Measurements from ENCODE around the gene RRAGA. TPM values are rescaled to one million over a fixed set of nuclear protein-coding genes. Genes with fewer than 3 reads are reported as not detected.

The RRAGA gene
- 18.5 and 28.6 TPM in 2 replicates for total RNA-seq (2011; cell fraction: chromatin; rRNA removed; ENCODE audit: low replicate concordance)
- total RNA-seq (2011; cell fraction: nucleolus; rRNA removed), result 23.0 and 25.2 TPM in 2 replicates
- 21.9 and 25.4 TPM in 2 replicates for total RNA-seq (2011; cell fraction: nucleoplasm; rRNA removed)
- total RNA-seq (2014; rRNA removed) (9.8 and 15.5 TPM in 2 replicates), total RNA-seq (2014; rRNA removed; fragmentation: Illumina TruSeq; extraction: Trizol) (18.8 and 20.8 TPM in 2 replicates), total RNA-seq (2015; rRNA removed; fragmentation: Illumina TruSeq; extraction: Trizol) (15.6 and 17.4 TPM in 2 replicates), total RNA-seq (2021) (30.7 TPM in 2 replicates), polyA plus RNA-seq (2011; rRNA removed) (31.1 and 44.7 TPM in 2 replicates), polyA plus RNA-seq (2014; fragmentation: Illumina TruSeq; extraction: Trizol) (25.3 and 27.1 TPM in 2 replicates), polyA plus RNA-seq (2014; fragmentation: Nextera tagmentation; extraction: Ambion mirVana) (1 to 10 TPM; 6.0 to 7.7 TPM), polyA plus RNA-seq (2014; rRNA removed) (25.5 and 29.2 TPM in 2 replicates), polyA minus RNA-seq (2011; rRNA and poly(A)+ RNA removed) (23.0 and 32.2 TPM in 2 replicates), Bru-seq, nascent RNA (percentile 83 among the genes with signal in this experiment), BruChase-seq, experiment 1, labeled RNA remaining after a 2-hour chase (percentile 81 among the genes with signal in this experiment), BruChase-seq, experiment 2, labeled RNA remaining after a 6-hour chase (percentile 90 among the genes with signal in this experiment)
- polyA plus RNA-seq (2011; cell fraction: cytosol; rRNA removed), result 28.2 and 31.7 TPM in 2 replicates
- polyA plus RNA-seq (2011; cell fraction: nucleus; rRNA removed), result 18.2 and 19.0 TPM in 2 replicates
- 32.0 and 35.9 TPM in 2 replicates for polyA plus RNA-seq (2012)
- 16.5 and 19.2 TPM in 2 replicates for polyA minus RNA-seq (2011; cell fraction: cytosol; rRNA and poly(A)+ RNA removed)
- polyA minus RNA-seq (2011; cell fraction: nucleus; rRNA and poly(A)+ RNA removed), result 9.8 and 18.4 TPM in 2 replicates
- long read RNA-seq, experiment 1, transcript RRAGA-201 (1 exons, 1,589 nt), result major isoform, 166 of 166 reads
- long read RNA-seq, experiment 1, partial matches to known transcripts, result 0 of 166 reads
- long read RNA-seq, experiment 1, other reads (novel, unspliced or antisense), result 0 of 166 reads
- long read RNA-seq, experiment 2, transcript RRAGA-201 (1 exons, 1,589 nt), result major isoform, 46 of 46 reads
- long read RNA-seq, experiment 2, partial matches to known transcripts, result 0 of 46 reads
- long read RNA-seq, experiment 2, other reads (novel, unspliced or antisense), result 0 of 46 reads
- long read RNA-seq, experiment 3, transcript RRAGA-201 (1 exons, 1,589 nt), result major isoform, 61 of 61 reads
- long read RNA-seq, experiment 3, partial matches to known transcripts, result 0 of 61 reads
- long read RNA-seq, experiment 3, other reads (novel, unspliced or antisense), result 0 of 61 reads

- no TSS peak for BruUV-seq (replicated peaks)
- ChIA-PET POLR2A (interaction anchor here (0.7 to 1.2 kb wide), 5 partner anchors 15 to 408 kb away, joined by 3 to 5 read pairs (median 3); no protein-coding TSS in a partner anchor), CTCF (ENCODE audit: low intra/inter-chr PET ratio) (no interaction called here)
- Histone ChIP-seq H2AFZ (ENCODE audit: low read depth, low read length) (peak within 1 kb of the TSS; percentile 94), H3K27me3 (ENCODE audit: control insufficient read depth in 2 of 2, insufficient read depth in 2 of 2, low read length in 2 of 2) (no peaks in the 10 kb centered on the region), H4K20me1 (replicated peaks; ENCODE audit: control insufficient read depth, insufficient read depth, low read length) (0 out of 2 replicates have a peak, but pooled peaks cover 5% of the 10 kb centered on the region), H3K4me3 (peak within 1 kb of the TSS; percentile 82), H3K36me3 (ENCODE audit: control insufficient read depth, insufficient read depth, low read length) (0 out of 3 replicates have a peak, but pooled peaks cover 2% of the 10 kb centered on the region), H3K9me3 (replicated peaks; ENCODE audit: control insufficient read depth, insufficient read depth, low read depth, low read length) (no peaks in the 10 kb centered on the region), H3K4me1 (replicated peaks in 1 of 2; ENCODE audit: control insufficient read depth in 2 of 2, insufficient read depth in 2 of 2, low read length in 2 of 2) (peaks cover 3 to 7% of the 10 kb centered on the region in 2 experiments; a peak in 4 of 5 replicates), H3K4me2 (ENCODE audit: insufficient read depth, low read length) (peak within 1 kb of the TSS; percentile 98), H3K27ac (ENCODE audit: extremely low read depth, low read depth, low read length) (peak within 1 kb of the TSS; percentile 90), H3K9me1 (ENCODE audit: control insufficient read depth, insufficient read depth, low read length) (no peaks in the 10 kb centered on the region), H3K79me2 (ENCODE audit: control insufficient read depth, insufficient read depth, low read length) (peaks cover 24% of the 10 kb centered on the region), H3K9ac (ENCODE audit: insufficient read depth in 1 of 2, low read depth in 2 of 2, low read length in 2 of 2) (peak within 1 kb of the TSS; percentile 86 to 91)
- in situ Hi-C loops (cut with MboI) (no loop called here), intact Hi-C loops (cut with micrococcal nuclease) (loop anchor here (2.0 to 5.0 kb wide), 2 partner anchors 126 to 408 kb away; no protein-coding TSS in a partner anchor)
- WGBS (ENCODE audit: insufficient coverage, low coverage, missing lambda C conversion rate), result 0% methylated on average over 42 of the region's 82 CpGs
- ATAC-seq (peak; percentile 90), DNase-seq (ENCODE audit: extremely low read depth in 1 of 4, low spot score in 3 of 4) (peak; percentile 88 to 92 (median 88)), FAIRE-seq (peak; percentile 74)
- peak in 1 of 2 experiments; percentile 51; a peak in 2 of 4 replicates for TF ChIP-seq SIN3A (IDR thresholded peaks at IDR 0.05; ENCODE audit: borderline replicate concordance in 2 of 2, control insufficient read depth in 1 of 2, low read depth in 2 of 2, low read length in 2 of 2)
- TF ChIP-seq ETV1 (tag; conservative IDR thresholded peaks at IDR 0.05; ENCODE audit: low read depth), result peak; percentile 71
- peak; percentile 78 for TF ChIP-seq CREB3L1 (IDR thresholded peaks at IDR 0.05; ENCODE audit: borderline replicate concordance, low read depth)
- 0 out of 2 replicates have a peak, but pooled peaks have one; percentile 39 for TF ChIP-seq ARID2 (IDR thresholded peaks at IDR 0.05)
- peak; percentile 93 for TF ChIP-seq POLR2A (conservative IDR thresholded peaks at IDR 0.05)
- no peak for TF ChIP-seq ZNF280B (CRISPR knock-in tag; IDR thresholded peaks at IDR 0.05)
- TF ChIP-seq ZFX (CRISPR knock-in tag; IDR thresholded peaks at IDR 0.05), result peak; percentile 89
- TF ChIP-seq KLF16 (IDR thresholded peaks at IDR 0.05), result 0 out of 2 replicates have a peak, but pooled peaks have one; percentile 6
- TF ChIP-seq CTBP1 (IDR thresholded peaks at IDR 0.05; ENCODE audit: borderline replicate concordance), result peak; percentile 54; the same call in 1 of the 2 replicates
- peak; percentile 83 for TF ChIP-seq ETV5 (CRISPR knock-in tag; IDR thresholded peaks at IDR 0.05; ENCODE audit: low read depth)
- TF ChIP-seq ZNF589 (CRISPR knock-in tag; IDR thresholded peaks at IDR 0.05; ENCODE audit: low read depth), result 0 out of 2 replicates have a peak, but pooled peaks have one; percentile 54
These were observed at the start of gene RRAGA for GRCh38 chr9:19048966-19049916. RRAGA (plus strand) TSS chr9:19049427; CDS start chr9:19049660, 233 bp downstream.
